GM12878 (cell line): ENCODE results near the gene TRUB1. TPM values are rescaled to one million over a fixed set of nuclear protein-coding genes. Genes with fewer than 3 reads are reported as not detected.

Experiments
- ATAC-seq: fragments of 200-7000 bp; cut with Tn5 transposase; 3 replicates; pipeline ENCODE4 v1.9.1; 2020; ENCODE audit warnings: mild to moderate bottlenecking, moderate library complexity
- BruUV-seq: library from RNA; stranded (reverse); fragments of 400-500 nt; replicated peaks from 2 replicates; lab custom pipeline; 2021; lab: Mats Ljungman, UMichigan
- CTCF ChIA-PET: fragments of 300-600 bp; sonication (Branson Sonifier 250); formaldehyde crosslinking; extraction: SDS; loops from one replicate; lab custom pipeline; 2021; ENCODE audit warnings: inconsistent platforms; lab: Yijun Ruan, JAX
- POLR2A ChIA-PET: fragments of 350-600 bp; formaldehyde crosslinking; extraction: SDS; loops from one replicate; lab custom pipeline; 2021; ENCODE audit warnings: inconsistent platforms; lab: Charles Lee
- RAD21 ChIA-PET: fragments of 300-600 bp; sonication (Branson Sonifier 250); formaldehyde crosslinking; loops from one replicate; lab custom pipeline; 2023; ENCODE audit warnings: antibody characterized with exemption; ENCODE audit not compliant: unreplicated experiment; lab: Charles Lee
- SMC1A ChIA-PET: fragments of 300-600 bp; sonication (Branson Sonifier 250); formaldehyde crosslinking; loops from one replicate; lab custom pipeline; 2023; ENCODE audit not compliant: unreplicated experiment, uncharacterized antibody; lab: Charles Lee
- DNase-seq: peaks from one replicate; pipeline ENCODE4 v3.0.0-alpha.2; 2011; ENCODE audit warnings: low read depth, low spot score
- FAIRE-seq: peaks from 3 replicates; lab custom pipeline; 2011; peaks lifted over from hg19 to GRCh38; lab: Jason Lieb, UNC
- H2AFZ ChIP-seq: 2 replicates; pipeline ENCODE4 v1.6.0; 2011; ENCODE audit warnings: low read depth, low read length, control low read depth; ENCODE audit not compliant: control insufficient read depth
- H3K27ac ChIP-seq: 2 replicates; pipeline ENCODE4 v1.5.1; 2011; ENCODE audit warnings: control low read depth; ENCODE audit not compliant: control insufficient read depth, insufficient read depth
- H3K27me3 ChIP-seq, 2 experiments: replicated peaks in 1 of 2; 2 replicates each; pipeline versions ENCODE4 v1.6.0 to v1.6.1; 2011; ENCODE audit warnings: low read length in 1 of 2; ENCODE audit not compliant: control insufficient read depth in 2 of 2, insufficient read depth in 2 of 2
- H3K36me3 ChIP-seq, 2 experiments: 2 replicates each; pipeline ENCODE4 v1.5.1; 2011; ENCODE audit warnings: low read length in 1 of 2; ENCODE audit not compliant: control insufficient read depth in 2 of 2, insufficient read depth in 2 of 2
- H3K4me1 ChIP-seq: 2 replicates; pipeline ENCODE4 v1.6.1; 2011; ENCODE audit warnings: mild to moderate bottlenecking, low read length, moderate library complexity, mixed read lengths; ENCODE audit not compliant: control insufficient read depth, insufficient read depth
- H3K4me2 ChIP-seq: 2 replicates; pipeline ENCODE4 v1.6.0; 2011; ENCODE audit warnings: control low read depth; ENCODE audit not compliant: control insufficient read depth, insufficient read depth
- H3K4me3 ChIP-seq: fragments of 200-600 bp; sonication (generic); 2 replicates; pipeline ENCODE4 v1.5.1; 2016
- H3K79me2 ChIP-seq: 2 replicates; pipeline ENCODE4 v1.6.0; 2011; ENCODE audit warnings: low read length; ENCODE audit not compliant: control insufficient read depth, insufficient read depth
- H3K9ac ChIP-seq: 2 replicates; pipeline ENCODE4 v1.8.0; 2011; ENCODE audit warnings: low read length, control low read depth, mixed read lengths; ENCODE audit not compliant: control insufficient read depth, insufficient read depth
- H3K9me3 ChIP-seq: replicated peaks from 3 replicates; pipeline ENCODE4 v1.5.1; 2011; ENCODE audit warnings: mild to moderate bottlenecking, low read length; ENCODE audit not compliant: control insufficient read depth, insufficient read depth
- H4K20me1 ChIP-seq: 2 replicates; pipeline ENCODE4 v1.6.0; 2011; ENCODE audit not compliant: control insufficient read depth, insufficient read depth
- ASH2L ChIP-seq: fragments of 300-600, 200-600 bp; sonication (generic); IDR thresholded peaks from 2 replicates; pipeline ENCODE4 v1.6.1; 2017; ENCODE audit warnings: low read depth, mild to moderate bottlenecking, borderline replicate concordance
- BCL11A ChIP-seq: IDR thresholded peaks from 2 replicates; pipeline ENCODE4 v1.6.1; 2011; ENCODE audit warnings: low read depth, low read length
- BCL3 ChIP-seq: IDR thresholded peaks from 2 replicates; pipeline ENCODE4 v1.6.1; 2011; ENCODE audit warnings: borderline replicate concordance, low read depth, mild to moderate bottlenecking, moderate library complexity, low read length; ENCODE audit not compliant: insufficient read depth, poor library complexity, severe bottlenecking
- CEBPB ChIP-seq, 2 experiments: fragments of 150-350 bp in 1 of 2; IDR thresholded peaks; 2 replicates each; pipeline ENCODE4 v1.6.1; 2012 to 2014; ENCODE audit warnings: low read depth in 2 of 2, low read length in 2 of 2, borderline replicate concordance in 1 of 2, inconsistent platforms in 1 of 2
- CREM ChIP-seq: IDR thresholded peaks from 2 replicates; pipeline ENCODE4 v1.6.1; 2014; ENCODE audit warnings: antibody characterized with exemption, low read depth
- SPI1 ChIP-seq: IDR thresholded peaks from 2 replicates; pipeline ENCODE4 v1.6.1; 2011; ENCODE audit warnings: low read depth, mild to moderate bottlenecking, low read length, moderate library complexity, borderline replicate concordance; ENCODE audit not compliant: insufficient read depth
- TCF12 ChIP-seq: IDR thresholded peaks from 2 replicates; pipeline ENCODE4 v1.6.1; 2011; ENCODE audit warnings: low read depth, mild to moderate bottlenecking, low read length
- WGBS: methylation state at CpG from one replicate; pipeline ENCODE4 v1.1.6; 2016; ENCODE audit warnings: low lambda C conversion rate; ENCODE audit not compliant: insufficient replicate concordance, insufficient coverage; ENCODE audit errors: missing lambda C conversion rate; 5-methylcytosine and 5-hydroxymethylcytosine counted together
- in situ Hi-C: fragments of 300-500 bp; cut with MboI; formaldehyde crosslinking; loops from 9 replicates; pipeline ENCODE4 v1.14.3; 2018; ENCODE audit warnings: mixed read lengths
- intact Hi-C: fragments of 100-400 bp; cut with micrococcal nuclease; formaldehyde crosslinking; loops from one replicate; pipeline ENCODE4 v1.14.2; 2022; ENCODE audit not compliant: unreplicated experiment
- polyA plus RNA-seq, 11 experiments: library from polyadenylated mRNA; depleted of rRNA in 4 of 11; unstranded in 6 of 11; stranded (reverse) in 5 of 11; fragments of >200 nt; fragmentation: Nextera tagmentation in 4 of 11; fragmentation: Illumina TruSeq in 1 of 11; extraction: Ambion mirVana in 4 of 11; extraction: Trizol in 1 of 11; gene quantifications; 1 replicate in 1 of 11; 2 replicates in 10 of 11; pipeline versions ENCODE4 v1.2.1 to v1.2.3, GENCODE V29; 2011 to 2016; ENCODE audit warnings: inconsistent platforms in 2 of 11, missing spikeins in 2 of 11, low read depth in 1 of 11
- total RNA-seq, 4 experiments: library from RNA; depleted of rRNA in 3 of 4; stranded (reverse); fragments of >200 nt in 3 of 4; fragmentation: Illumina TruSeq in 1 of 4; extraction: Trizol in 1 of 4; gene quantifications; 2 replicates each; pipeline versions ENCODE4 v1.2.1 to v1.2.3, GENCODE V29; 2013 to 2021
- TF ChIP-seq, protein P1 (sequence below): IDR thresholded peaks from 2 replicates; pipeline ENCODE4 v1.6.1; 2012; ENCODE audit warnings: mild to moderate bottlenecking, low read depth, low read length
- TF ChIP-seq, protein P2 (sequence below): IDR thresholded peaks from 2 replicates; pipeline ENCODE4 v1.6.1; 2011; ENCODE audit warnings: mild to moderate bottlenecking, low read depth, low read length, moderate library complexity; ENCODE audit not compliant: insufficient replicate concordance
- TF ChIP-seq, protein P3 (sequence below): IDR thresholded peaks from 2 replicates; pipeline ENCODE4 v1.6.1; 2011; ENCODE audit warnings: borderline replicate concordance, low read depth, mild to moderate bottlenecking, moderate library complexity, mixed read lengths, low read length; ENCODE audit not compliant: insufficient read depth; ENCODE audit errors: extremely low read length

TRUB1 gene
- total and polyA plus RNA-seq, 10 of the 15 experiments (the other 5 are each of a cell fraction or from before 2014, with no cell fraction given), result 8.1 to 24.0 (median 15.9) TPM

GRCh38 chr10:114990586-114990985 lies 52.6 kb downstream of the TRUB1 start (continued):
- TF ChIP-seq BCL3 (no peak), SPI1 (no peak), BCL11A (no peak), ASH2L (no peak)
- TF ChIP-seq, protein P1, sequence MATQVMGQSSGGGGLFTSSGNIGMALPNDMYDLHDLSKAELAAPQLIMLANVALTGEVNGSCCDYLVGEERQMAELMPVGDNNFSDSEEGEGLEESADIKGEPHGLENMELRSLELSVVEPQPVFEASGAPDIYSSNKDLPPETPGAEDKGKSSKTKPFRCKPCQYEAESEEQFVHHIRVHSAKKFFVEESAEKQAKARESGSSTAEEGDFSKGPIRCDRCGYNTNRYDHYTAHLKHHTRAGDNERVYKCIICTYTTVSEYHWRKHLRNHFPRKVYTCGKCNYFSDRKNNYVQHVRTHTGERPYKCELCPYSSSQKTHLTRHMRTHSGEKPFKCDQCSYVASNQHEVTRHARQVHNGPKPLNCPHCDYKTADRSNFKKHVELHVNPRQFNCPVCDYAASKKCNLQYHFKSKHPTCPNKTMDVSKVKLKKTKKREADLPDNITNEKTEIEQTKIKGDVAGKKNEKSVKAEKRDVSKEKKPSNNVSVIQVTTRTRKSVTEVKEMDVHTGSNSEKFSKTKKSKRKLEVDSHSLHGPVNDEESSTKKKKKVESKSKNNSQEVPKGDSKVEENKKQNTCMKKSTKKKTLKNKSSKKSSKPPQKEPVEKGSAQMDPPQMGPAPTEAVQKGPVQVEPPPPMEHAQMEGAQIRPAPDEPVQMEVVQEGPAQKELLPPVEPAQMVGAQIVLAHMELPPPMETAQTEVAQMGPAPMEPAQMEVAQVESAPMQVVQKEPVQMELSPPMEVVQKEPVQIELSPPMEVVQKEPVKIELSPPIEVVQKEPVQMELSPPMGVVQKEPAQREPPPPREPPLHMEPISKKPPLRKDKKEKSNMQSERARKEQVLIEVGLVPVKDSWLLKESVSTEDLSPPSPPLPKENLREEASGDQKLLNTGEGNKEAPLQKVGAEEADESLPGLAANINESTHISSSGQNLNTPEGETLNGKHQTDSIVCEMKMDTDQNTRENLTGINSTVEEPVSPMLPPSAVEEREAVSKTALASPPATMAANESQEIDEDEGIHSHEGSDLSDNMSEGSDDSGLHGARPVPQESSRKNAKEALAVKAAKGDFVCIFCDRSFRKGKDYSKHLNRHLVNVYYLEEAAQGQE, result no peak

DNA sequence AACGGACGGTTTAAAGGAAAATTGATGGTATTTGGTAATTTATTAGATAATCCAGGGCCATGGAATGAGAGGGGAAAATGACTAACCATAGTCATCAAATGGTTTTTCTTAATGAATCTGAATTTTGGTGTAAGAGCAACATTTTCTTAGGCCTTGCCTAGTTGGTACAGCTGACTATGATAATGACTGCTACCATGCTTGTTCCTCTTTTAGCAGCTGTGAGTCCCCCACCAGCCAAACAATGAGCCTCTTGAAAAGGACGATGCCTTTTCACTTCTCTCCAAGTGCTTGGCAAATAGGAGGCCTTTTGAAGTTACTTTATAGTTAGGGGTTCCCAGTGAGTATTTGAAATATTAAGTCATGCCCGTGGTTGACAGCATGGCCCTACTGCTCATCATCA lies 53.0 kb downstream of the TRUB1 start:
- Histone ChIP-seq H3K27me3 (no peaks in the 10 kb centered on the region), H3K79me2 (no peaks in the 10 kb centered on the region), H3K9me3 (no peaks in the 10 kb centered on the region; the same call in 2 of the 3 replicates), H3K9ac (no peak overlapping the region), H4K20me1 (no peaks in the 10 kb centered on the region), H3K4me3 (no peak overlapping the region), H3K4me1 (no peaks in the 10 kb centered on the region), H3K27ac (no peak overlapping the region), H3K4me2 (no peak overlapping the region), H2AFZ (no peak overlapping the region), H3K36me3 (no peaks in the 10 kb centered on the region)
- CTCF ChIA-PET, result no interaction called here
- BruUV-seq, result no TSS peak
- intact Hi-C loops (no loop called here), in situ Hi-C loops (no loop called here)
- FAIRE-seq (no peak), DNase-seq (no peak), ATAC-seq (no peak)
- POLR2A ChIA-PET, result no interaction called here
- SMC1A ChIA-PET, result interaction anchor here (1.0 to 2.1 kb wide), 2 partner anchors 12 to 59 kb away, joined by 3 to 9 read pairs; no protein-coding TSS in a partner anchor
- TF ChIP-seq, protein P2, sequence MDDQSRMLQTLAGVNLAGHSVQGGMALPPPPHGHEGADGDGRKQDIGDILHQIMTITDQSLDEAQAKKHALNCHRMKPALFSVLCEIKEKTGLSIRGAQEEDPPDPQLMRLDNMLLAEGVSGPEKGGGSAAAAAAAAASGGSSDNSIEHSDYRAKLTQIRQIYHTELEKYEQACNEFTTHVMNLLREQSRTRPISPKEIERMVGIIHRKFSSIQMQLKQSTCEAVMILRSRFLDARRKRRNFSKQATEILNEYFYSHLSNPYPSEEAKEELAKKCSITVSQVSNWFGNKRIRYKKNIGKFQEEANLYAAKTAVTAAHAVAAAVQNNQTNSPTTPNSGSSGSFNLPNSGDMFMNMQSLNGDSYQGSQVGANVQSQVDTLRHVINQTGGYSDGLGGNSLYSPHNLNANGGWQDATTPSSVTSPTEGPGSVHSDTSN, result no peak
- no peak for TF ChIP-seq CREM
- no peak for TF ChIP-seq CEBPB (IDR thresholded peaks at IDR 0.05; ENCODE audit: borderline replicate concordance in 1 of 2, low read depth in 2 of 2, low read length in 2 of 2)
- TF ChIP-seq, protein P3, sequence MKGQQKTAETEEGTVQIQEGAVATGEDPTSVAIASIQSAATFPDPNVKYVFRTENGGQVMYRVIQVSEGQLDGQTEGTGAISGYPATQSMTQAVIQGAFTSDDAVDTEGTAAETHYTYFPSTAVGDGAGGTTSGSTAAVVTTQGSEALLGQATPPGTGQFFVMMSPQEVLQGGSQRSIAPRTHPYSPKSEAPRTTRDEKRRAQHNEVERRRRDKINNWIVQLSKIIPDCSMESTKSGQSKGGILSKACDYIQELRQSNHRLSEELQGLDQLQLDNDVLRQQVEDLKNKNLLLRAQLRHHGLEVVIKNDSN, result no peak
- no peak for TF ChIP-seq TCF12
- WGBS, result 75% methylated on average over 4 of the region's 4 CpGs
- RAD21 ChIA-PET, result no interaction called here
